ENCODE measurements around the gene DPP6. TPM values are rescaled to one million over a fixed set of nuclear protein-coding genes. Genes with fewer than 3 reads are reported as not detected.

DPP6 gene
- total RNA-seq, 1 experiment from 2014 or later, result not detected

- H3K4me2 ChIP-seq, result no peak overlapping the region
- no peaks in the 10 kb centered on the region for H4K20me1 ChIP-seq (ENCODE audit: insufficient read depth)
- BruUV-seq (replicated peaks), result no TSS peak
- H3K27ac ChIP-seq, result no peak overlapping the region
- intact Hi-C loops (cut with micrococcal nuclease; ENCODE audit: unreplicated experiment), result no loop called here
- no peaks in the 10 kb centered on the region for H3K79me2 ChIP-seq (ENCODE audit: low read depth)
- no peaks in the 10 kb centered on the region for H3K4me1 ChIP-seq (replicated peaks; ENCODE audit: insufficient read depth)
- POLR2A ChIA-PET (ENCODE audit: unreplicated experiment), result no interaction called here
- no peaks in the 10 kb centered on the region for H3K9me2 ChIP-seq (ENCODE audit: insufficient read depth)
- H2AFZ ChIP-seq, result no peak overlapping the region
- no peak overlapping the region for H3K4me3 ChIP-seq
- CTCF ChIA-PET, result no interaction called here
- H3K36me3 ChIP-seq (ENCODE audit: low read depth), result no peaks in the 10 kb centered on the region
- no peak for DNase-seq
- TF ChIP-seq EZH2 (IDR thresholded peaks at IDR 0.05; ENCODE audit: low read depth) (no peak), CTCF (conservative IDR thresholded peaks at IDR 0.05) (no peak)
- no peaks in the 10 kb centered on the region for H3K9me3 ChIP-seq (ENCODE audit: insufficient read depth, low read depth)
- H3F3A ChIP-seq (ENCODE audit: insufficient read depth, low read depth), result no peaks in the 10 kb centered on the region
- peaks cover 51% of the 10 kb centered on the region for H3K27me3 ChIP-seq (ENCODE audit: insufficient read depth, low read depth)
Observed at GRCh38 chr7:154431045-154431444, 378.8 kb downstream of the DPP6 start.

GRCh38 chr7:154433632-154434598, 381.7 kb downstream of the DPP6 start:
- no peaks in the 10 kb centered on the region for H3K36me3 ChIP-seq (ENCODE audit: low read depth)
- H3K4me1 ChIP-seq (replicated peaks; ENCODE audit: insufficient read depth), result no peaks in the 10 kb centered on the region
- H3K79me2 ChIP-seq (ENCODE audit: low read depth), result no peaks in the 10 kb centered on the region
- intact Hi-C loops (cut with micrococcal nuclease; ENCODE audit: unreplicated experiment), result no loop called here
- H3K9me2 ChIP-seq (ENCODE audit: insufficient read depth), result no peaks in the 10 kb centered on the region
- H2AFZ ChIP-seq, result no peak overlapping the region
- no peak overlapping the region for H3K27ac ChIP-seq
- no peak overlapping the region for H3K4me2 ChIP-seq
- TF ChIP-seq CTCF (conservative IDR thresholded peaks at IDR 0.05) (no peak), EZH2 (IDR thresholded peaks at IDR 0.05; ENCODE audit: low read depth) (no peak)
- H3K27me3 ChIP-seq (ENCODE audit: insufficient read depth, low read depth), result peaks cover 51% of the 10 kb centered on the region
- POLR2A ChIA-PET (ENCODE audit: unreplicated experiment), result no interaction called here
- CTCF ChIA-PET, result no interaction called here
- H3K4me3 ChIP-seq, result no peak overlapping the region
- no peak for DNase-seq
- no peaks in the 10 kb centered on the region for H4K20me1 ChIP-seq (ENCODE audit: insufficient read depth)
- no TSS peak for BruUV-seq (replicated peaks)
- H3F3A ChIP-seq (ENCODE audit: insufficient read depth, low read depth), result no peaks in the 10 kb centered on the region
- H3K9me3 ChIP-seq (ENCODE audit: insufficient read depth, low read depth), result no peaks in the 10 kb centered on the region

DNA sequence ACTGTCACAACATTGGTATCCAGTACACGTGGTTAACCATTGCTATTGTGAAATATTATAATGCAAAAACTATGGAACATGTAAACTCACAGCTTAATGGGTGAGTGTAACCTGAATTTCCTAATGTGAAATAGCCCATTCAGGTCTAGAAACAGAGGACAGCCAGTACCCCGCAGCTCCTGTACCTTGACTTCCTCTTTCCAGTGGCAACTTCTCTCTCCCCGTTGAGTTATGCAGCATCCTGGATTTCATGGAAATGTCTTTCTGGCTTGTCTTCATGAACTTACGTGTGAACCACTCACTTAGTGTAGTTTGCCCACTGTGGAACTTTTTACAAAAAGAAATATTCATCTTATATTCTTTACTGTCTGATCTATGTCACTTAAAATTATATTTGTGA, 384.4 kb downstream of the DPP6 start:
- intact Hi-C loops (cut with micrococcal nuclease; ENCODE audit: unreplicated experiment), result no loop called here
- Histone ChIP-seq H3K4me1 (replicated peaks; ENCODE audit: insufficient read depth) (no peaks in the 10 kb centered on the region), H3F3A (ENCODE audit: insufficient read depth, low read depth) (no peaks in the 10 kb centered on the region), H3K9me3 (ENCODE audit: insufficient read depth, low read depth) (no peaks in the 10 kb centered on the region), H3K27ac (no peak overlapping the region), H3K4me3 (no peak overlapping the region), H4K20me1 (ENCODE audit: insufficient read depth) (no peaks in the 10 kb centered on the region), H3K36me3 (ENCODE audit: low read depth) (no peaks in the 10 kb centered on the region), H3K9me2 (ENCODE audit: insufficient read depth) (no peaks in the 10 kb centered on the region), H3K4me2 (no peak overlapping the region), H3K79me2 (ENCODE audit: low read depth) (no peaks in the 10 kb centered on the region), H2AFZ (no peak overlapping the region), H3K27me3 (ENCODE audit: insufficient read depth, low read depth) (peaks cover 54% of the 10 kb centered on the region)
- DNase-seq, result no peak
- TF ChIP-seq EZH2 (IDR thresholded peaks at IDR 0.05; ENCODE audit: low read depth) (no peak), CTCF (conservative IDR thresholded peaks at IDR 0.05) (no peak)
- CTCF ChIA-PET, result no interaction called here
- no TSS peak for BruUV-seq (replicated peaks)
- POLR2A ChIA-PET (ENCODE audit: unreplicated experiment), result no interaction called here
